ENCODE data around the gene L3MBTL3.

Gene L3MBTL3

DNA sequence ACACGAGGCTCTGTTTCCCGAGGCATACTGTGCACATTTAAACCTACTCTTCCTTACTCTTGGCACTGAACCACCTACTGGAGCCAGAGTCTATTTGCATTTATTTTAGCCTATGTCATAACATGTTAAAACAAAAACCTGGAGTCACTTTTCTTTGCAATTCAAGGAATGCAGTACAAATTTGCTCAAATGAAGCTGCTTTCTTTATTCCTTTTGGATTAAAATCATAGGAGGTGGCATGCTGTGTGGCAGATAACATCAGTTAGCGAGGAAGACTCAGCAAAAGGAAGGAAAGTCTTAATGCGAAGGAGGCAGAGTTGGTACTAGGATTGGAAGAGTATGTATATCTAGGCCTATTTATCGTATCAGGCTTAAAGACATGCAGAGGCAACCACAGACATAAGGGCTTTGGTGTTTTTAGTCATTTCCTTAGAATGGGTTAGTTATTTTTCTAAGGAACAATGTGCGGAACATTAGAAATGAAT is 111.4 kb downstream of the L3MBTL3 start:
- TF ChIP-seq REST (IDR thresholded peaks at IDR 0.05; ENCODE audit: insufficient read depth in 1 of 2, low read depth in 2 of 2, low read length in 2 of 2) (no peak), POLR2AphosphoS5 (IDR thresholded peaks at IDR 0.05; ENCODE audit: low read depth, low read length) (no peak), FOXP2 (optimal IDR thresholded peaks at IDR 0.05; ENCODE audit: borderline replicate concordance, extremely low read depth, extremely low read length, insufficient read depth) (no peak), SIN3A (IDR thresholded peaks at IDR 0.05; ENCODE audit: borderline replicate concordance, insufficient read depth, low read length) (no peak), TAF1 (IDR thresholded peaks at IDR 0.05; ENCODE audit: borderline replicate concordance, insufficient read depth, low read length) (no peak)

- TF ChIP-seq FOXP2 (optimal IDR thresholded peaks at IDR 0.05; ENCODE audit: borderline replicate concordance, extremely low read depth, extremely low read length, insufficient read depth) = no peak
- TF ChIP-seq TAF1 (IDR thresholded peaks at IDR 0.05; ENCODE audit: borderline replicate concordance, insufficient read depth, low read length) = no peak
- TF ChIP-seq POLR2AphosphoS5 (IDR thresholded peaks at IDR 0.05; ENCODE audit: low read depth, low read length) = no peak
- no peak for TF ChIP-seq SIN3A (IDR thresholded peaks at IDR 0.05; ENCODE audit: borderline replicate concordance, insufficient read depth, low read length)
- TF ChIP-seq REST (IDR thresholded peaks at IDR 0.05; ENCODE audit: insufficient read depth in 1 of 2, low read depth in 2 of 2, low read length in 2 of 2) = no peak
These were observed 113.9 kb downstream of the L3MBTL3 start for GRCh38 chr6:130132286-130132701.

GRCh38 chr6:130134582-130134981 is 116.2 kb downstream of the L3MBTL3 start:
- TF ChIP-seq TAF1 (IDR thresholded peaks at IDR 0.05; ENCODE audit: borderline replicate concordance, insufficient read depth, low read length) = no peak
- TF ChIP-seq SIN3A (IDR thresholded peaks at IDR 0.05; ENCODE audit: borderline replicate concordance, insufficient read depth, low read length) = no peak
- TF ChIP-seq REST (IDR thresholded peaks at IDR 0.05; ENCODE audit: insufficient read depth in 1 of 2, low read depth in 2 of 2, low read length in 2 of 2) = no peak
- TF ChIP-seq POLR2AphosphoS5 (IDR thresholded peaks at IDR 0.05; ENCODE audit: low read depth, low read length) = no peak
- no peak for TF ChIP-seq FOXP2 (optimal IDR thresholded peaks at IDR 0.05; ENCODE audit: borderline replicate concordance, extremely low read depth, extremely low read length, insufficient read depth)

DNA sequence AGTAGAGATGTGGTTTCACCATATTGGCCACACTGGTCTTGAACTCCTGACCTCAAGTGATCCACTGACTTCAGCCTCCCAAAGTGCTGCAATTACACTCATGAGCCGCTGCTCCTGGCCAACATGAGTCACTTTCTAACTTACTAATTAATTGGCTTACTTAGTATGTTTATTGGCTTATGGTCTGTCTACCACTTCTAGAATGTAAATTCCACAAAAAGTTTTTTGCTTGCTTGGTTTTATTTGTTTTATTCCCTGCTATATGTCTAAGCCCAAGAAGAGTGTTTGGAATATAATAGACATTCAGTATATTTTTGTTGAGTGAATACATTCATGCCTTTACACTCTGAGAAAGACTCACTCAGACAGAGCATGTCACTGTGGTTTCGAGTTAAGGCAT is 118.4 kb downstream of the L3MBTL3 start:
- TF ChIP-seq SIN3A (IDR thresholded peaks at IDR 0.05; ENCODE audit: borderline replicate concordance, insufficient read depth, low read length) (no peak), POLR2AphosphoS5 (IDR thresholded peaks at IDR 0.05; ENCODE audit: low read depth, low read length) (no peak), FOXP2 (optimal IDR thresholded peaks at IDR 0.05; ENCODE audit: borderline replicate concordance, extremely low read depth, extremely low read length, insufficient read depth) (no peak), TAF1 (IDR thresholded peaks at IDR 0.05; ENCODE audit: borderline replicate concordance, insufficient read depth, low read length) (no peak), REST (IDR thresholded peaks at IDR 0.05; ENCODE audit: insufficient read depth in 1 of 2, low read depth in 2 of 2, low read length in 2 of 2) (no peak)
